HepG2 (cell line): ENCODE results near the gene ERBB4. TPM values are rescaled to one million over a fixed set of nuclear protein-coding genes. Genes with fewer than 3 reads are reported as not detected.

Experiments used
- ATAC-seq: fragments of 200-7000 bp; cut with Tn5 transposase; 3 replicates; pipeline ENCODE4 v1.9.1; 2020; ENCODE audit warnings: mild to moderate bottlenecking, moderate library complexity
- BruUV-seq: library from RNA; stranded (reverse); fragments of 400-500 nt; replicated peaks from 2 replicates; lab custom pipeline; 2021; lab: Mats Ljungman, UMichigan
- CTCF ChIA-PET: fragments of 300-600 bp; formaldehyde crosslinking; extraction: SDS; loops from one replicate; lab custom pipeline; 2021; ENCODE audit warnings: low total read pairs, inconsistent platforms, low intra/inter-chr PET ratio; lab: Yijun Ruan, JAX
- POLR2A ChIA-PET: fragments of 350-600 bp; sonication (Branson Sonifier 250); formaldehyde crosslinking; loops from one replicate; lab custom pipeline; 2020; ENCODE audit warnings: antibody characterized with exemption, inconsistent platforms; lab: Yijun Ruan, JAX
- DNase-seq: peaks from one replicate; pipeline ENCODE4 v3.0.0-alpha.2; 2015; ENCODE audit warnings: low spot score
- FAIRE-seq: peaks from 3 replicates; lab custom pipeline; 2011; peaks lifted over from hg19 to GRCh38; lab: Jason Lieb, UNC
- H2AFZ ChIP-seq: one replicate; pipeline ENCODE4 v1.6.1; 2011; ENCODE audit warnings: low read length, inconsistent platforms
- H3K27ac ChIP-seq: fragments of 300-600 bp; 3 replicates; pipeline ENCODE4 v1.8.0; 2011; ENCODE audit warnings: mixed run types, mild to moderate bottlenecking, mixed read lengths, low read length, inconsistent platforms; ENCODE audit not compliant: insufficient read depth; ENCODE audit errors: extremely low read length
- H3K27me3 ChIP-seq, 2 experiments: fragments of 200-600 bp in 1 of 2; 2 replicates in 1 of 2; 3 replicates in 1 of 2; pipeline versions ENCODE4 v1.6.0 to v1.8.0; 2011; ENCODE audit warnings: low read length in 2 of 2, mild to moderate bottlenecking in 2 of 2, moderate library complexity in 2 of 2, inconsistent platforms in 1 of 2; ENCODE audit not compliant: insufficient read depth in 2 of 2, control insufficient read depth in 1 of 2
- H3K36me3 ChIP-seq, 2 experiments: fragments of 200-600 bp in 1 of 2; replicated peaks in 1 of 2; 2 replicates in 1 of 2; 3 replicates in 1 of 2; pipeline versions ENCODE4 v1.5.1 to v1.8.0; 2011; ENCODE audit warnings: low read length in 2 of 2, inconsistent platforms in 1 of 2; ENCODE audit not compliant: insufficient read depth in 2 of 2, control insufficient read depth in 1 of 2
- H3K4me1 ChIP-seq: 2 replicates; pipeline ENCODE4 v1.5.1; 2012; ENCODE audit warnings: low read length, inconsistent platforms; ENCODE audit not compliant: insufficient read depth
- H3K4me2 ChIP-seq: 2 replicates; pipeline ENCODE4 v1.6.0; 2011; ENCODE audit warnings: low read depth, low read length, inconsistent platforms
- H3K4me3 ChIP-seq, 3 experiments: fragments of 200-600 bp in 1 of 3; sonication (generic), shearing (Covaris generic) in 1 of 3; replicated peaks in 1 of 3; 2 replicates each; pipeline ENCODE4 v1.5.1; 2011 to 2016; ENCODE audit warnings: low read length in 3 of 3, inconsistent platforms in 2 of 3, low read depth in 2 of 3, mild to moderate bottlenecking in 2 of 3, control low read depth in 1 of 3, mixed read lengths in 1 of 3; ENCODE audit not compliant: insufficient read depth in 1 of 3
- H3K79me2 ChIP-seq: one replicate; pipeline ENCODE4 v1.6.1; 2011; ENCODE audit warnings: low read length, inconsistent platforms; ENCODE audit not compliant: insufficient read depth
- H3K9ac ChIP-seq: 2 replicates; pipeline ENCODE4 v1.6.0; 2011; ENCODE audit warnings: mild to moderate bottlenecking, low read depth, low read length, inconsistent platforms; ENCODE audit not compliant: insufficient read depth
- H3K9me3 ChIP-seq: 2 replicates; pipeline ENCODE4 v1.5.1; 2012; ENCODE audit warnings: mild to moderate bottlenecking, low read length
- H4K20me1 ChIP-seq: 2 replicates; pipeline ENCODE4 v1.6.0; 2011; ENCODE audit warnings: inconsistent platforms, mild to moderate bottlenecking, low read length, moderate library complexity; ENCODE audit not compliant: insufficient read depth
- ARID2 ChIP-seq: sonication (generic); formaldehyde crosslinking; IDR thresholded peaks from 2 replicates; pipeline ENCODE4 v1.8.1; 2022; ENCODE audit warnings: mild to moderate bottlenecking, missing genetic modification reagents, borderline replicate concordance
- BCL6 ChIP-seq: IDR thresholded peaks from 2 replicates; pipeline ENCODE4 v1.6.1; 2016; ENCODE audit warnings: missing genetic modification reagents, missing compliant biosample characterization
- FOXO1 ChIP-seq: sonication (generic); formaldehyde crosslinking; IDR thresholded peaks from 2 replicates; pipeline ENCODE4 v1.4.0; 2020; ENCODE audit warnings: missing genetic modification reagents
- GABPA ChIP-seq, 2 experiments: IDR thresholded peaks; 2 replicates each; pipeline ENCODE4 v1.6.1; 2011 to 2016; ENCODE audit warnings: low read depth in 2 of 2, low read length in 1 of 2, missing biosample characterization in 1 of 2, missing genetic modification characterization in 1 of 2
- MXI1 ChIP-seq: IDR thresholded peaks from 3 replicates; pipeline ENCODE4 v1.6.1; 2012; ENCODE audit warnings: low read depth, low read length, inconsistent platforms, borderline replicate concordance
- POLR2G ChIP-seq: fragments of 200-400 bp; formaldehyde crosslinking; IDR thresholded peaks from 2 replicates; pipeline ENCODE4 v1.6.1; 2018; ENCODE audit warnings: mild to moderate bottlenecking, low read depth, low read length, moderate library complexity
- SRY ChIP-seq: sonication (generic); formaldehyde crosslinking; IDR thresholded peaks from 2 replicates; pipeline ENCODE4 v1.8.0; 2022; ENCODE audit warnings: mild to moderate bottlenecking, missing genetic modification reagents
- STAT5B ChIP-seq: sonication (generic); formaldehyde crosslinking; IDR thresholded peaks from 2 replicates; pipeline ENCODE4 v1.4.0; 2020; ENCODE audit warnings: missing genetic modification reagents
- ZNF3 ChIP-seq: IDR thresholded peaks from 2 replicates; pipeline ENCODE4 v1.7.0; 2017; ENCODE audit warnings: inconsistent platforms
- ZNF367 ChIP-seq: sonication (generic); formaldehyde crosslinking; IDR thresholded peaks from 2 replicates; pipeline ENCODE4 v1.4.0; 2020; ENCODE audit warnings: missing genetic modification reagents, borderline replicate concordance
- ZNF510 ChIP-seq: sonication (generic); formaldehyde crosslinking; IDR thresholded peaks from 2 replicates; pipeline ENCODE4 v1.4.0; 2020; ENCODE audit warnings: low read depth, mild to moderate bottlenecking, missing genetic modification reagents
- ZNF639 ChIP-seq: conservative IDR thresholded peaks from 2 replicates; pipeline ENCODE4 v1.6.1; 2018; ENCODE audit warnings: missing genetic modification reagents
- WGBS: methylation state at CpG from one replicate; pipeline ENCODE4 v1.1.6; 2017; ENCODE audit warnings: low lambda C conversion rate; 5-methylcytosine and 5-hydroxymethylcytosine counted together
- in situ Hi-C: cut with HindIII; loops from 2 replicates; pipeline ENCODE4 v1.10.0; 2017; ENCODE audit warnings: low pct_unique_long_range_greater_than_20kb; ENCODE audit not compliant: extremely low pct_ligation_motif_present
- intact Hi-C: fragments of 100-400 bp; cut with micrococcal nuclease; formaldehyde crosslinking; loops from one replicate; pipeline ENCODE4 v1.10.0; 2022; ENCODE audit not compliant: unreplicated experiment
- polyA plus RNA-seq, 8 experiments: library from polyadenylated mRNA; depleted of rRNA in 3 of 8; stranded (reverse) in 7 of 8; unstranded in 1 of 8; fragments of >200 nt; fragmentation: Illumina TruSeq in 4 of 8; extraction: Trizol in 4 of 8; gene quantifications; 2 replicates each; pipeline versions ENCODE4 v1.2.1 to v1.2.3, GENCODE V29; 2011 to 2016; ENCODE audit warnings: low read depth in 4 of 8, missing spikeins in 1 of 8, mixed read lengths in 1 of 8; ENCODE audit not compliant: insufficient read depth in 1 of 8
- total RNA-seq, 5 experiments: library from RNA; depleted of rRNA; stranded (reverse); fragments of >200 nt; fragmentation: Illumina TruSeq; extraction: Trizol; gene quantifications; 2 replicates each; pipeline ENCODE4 v1.2.3, GENCODE V29; 2016; ENCODE audit warnings: low read depth in 1 of 5
- TF ChIP-seq, protein P1 (sequence below): sonication (generic); formaldehyde crosslinking; IDR thresholded peaks from 2 replicates; pipeline ENCODE4 v1.4.0; 2020; ENCODE audit warnings: missing genetic modification reagents
- TF ChIP-seq, protein P2 (sequence below): sonication (generic); formaldehyde crosslinking; conservative IDR thresholded peaks from 2 replicates; pipeline ENCODE4 v1.4.0; 2020; ENCODE audit warnings: missing genetic modification reagents
- TF ChIP-seq, protein P3 (sequence below): fragments of 450-650 bp; IDR thresholded peaks from 2 replicates; pipeline ENCODE4 v1.6.1; 2017
- TF ChIP-seq, protein P4 (sequence below): sonication (generic); formaldehyde crosslinking; IDR thresholded peaks from 2 replicates; pipeline ENCODE4 v1.4.0; 2020; ENCODE audit warnings: mild to moderate bottlenecking, missing genetic modification reagents, borderline replicate concordance

The ERBB4 gene
- total and polyA plus RNA-seq, 2 of the 13 experiments (the other 11 are each of a cell fraction or from before 2014, with no cell fraction given), result not detected

GRCh38 chr2:211514049-211514448 lies 1024.6 kb downstream of the ERBB4 start:
- ChIA-PET POLR2A (no interaction called here), CTCF (no interaction called here)
- no TSS peak for BruUV-seq
- Histone ChIP-seq H3K9me3 (no peaks in the 10 kb centered on the region), H3K4me1 (no peaks in the 10 kb centered on the region), H4K20me1 (no peaks in the 10 kb centered on the region), H3K4me2 (no peak overlapping the region), H3K9ac (no peak overlapping the region), H3K27me3 (0 out of 5 replicates have a peak, but pooled peaks cover 0 to 8% of the 10 kb centered on the region in 2 experiments), H2AFZ (no peak overlapping the region), H3K79me2 (no peaks in the 10 kb centered on the region), H3K27ac (no peak overlapping the region), H3K4me3 (no peak overlapping the region), H3K36me3 (no peaks in the 10 kb centered on the region)
- intact Hi-C loops (no loop called here), in situ Hi-C loops (no loop called here)
- WGBS, result 2% methylated on average over 3 of the region's 3 CpGs
- ATAC-seq (no peak), FAIRE-seq (no peak), DNase-seq (no peak)
- TF ChIP-seq BCL6 (CRISPR knock-in tag), result no peak
- no peak for TF ChIP-seq MXI1
- TF ChIP-seq, protein P1, sequence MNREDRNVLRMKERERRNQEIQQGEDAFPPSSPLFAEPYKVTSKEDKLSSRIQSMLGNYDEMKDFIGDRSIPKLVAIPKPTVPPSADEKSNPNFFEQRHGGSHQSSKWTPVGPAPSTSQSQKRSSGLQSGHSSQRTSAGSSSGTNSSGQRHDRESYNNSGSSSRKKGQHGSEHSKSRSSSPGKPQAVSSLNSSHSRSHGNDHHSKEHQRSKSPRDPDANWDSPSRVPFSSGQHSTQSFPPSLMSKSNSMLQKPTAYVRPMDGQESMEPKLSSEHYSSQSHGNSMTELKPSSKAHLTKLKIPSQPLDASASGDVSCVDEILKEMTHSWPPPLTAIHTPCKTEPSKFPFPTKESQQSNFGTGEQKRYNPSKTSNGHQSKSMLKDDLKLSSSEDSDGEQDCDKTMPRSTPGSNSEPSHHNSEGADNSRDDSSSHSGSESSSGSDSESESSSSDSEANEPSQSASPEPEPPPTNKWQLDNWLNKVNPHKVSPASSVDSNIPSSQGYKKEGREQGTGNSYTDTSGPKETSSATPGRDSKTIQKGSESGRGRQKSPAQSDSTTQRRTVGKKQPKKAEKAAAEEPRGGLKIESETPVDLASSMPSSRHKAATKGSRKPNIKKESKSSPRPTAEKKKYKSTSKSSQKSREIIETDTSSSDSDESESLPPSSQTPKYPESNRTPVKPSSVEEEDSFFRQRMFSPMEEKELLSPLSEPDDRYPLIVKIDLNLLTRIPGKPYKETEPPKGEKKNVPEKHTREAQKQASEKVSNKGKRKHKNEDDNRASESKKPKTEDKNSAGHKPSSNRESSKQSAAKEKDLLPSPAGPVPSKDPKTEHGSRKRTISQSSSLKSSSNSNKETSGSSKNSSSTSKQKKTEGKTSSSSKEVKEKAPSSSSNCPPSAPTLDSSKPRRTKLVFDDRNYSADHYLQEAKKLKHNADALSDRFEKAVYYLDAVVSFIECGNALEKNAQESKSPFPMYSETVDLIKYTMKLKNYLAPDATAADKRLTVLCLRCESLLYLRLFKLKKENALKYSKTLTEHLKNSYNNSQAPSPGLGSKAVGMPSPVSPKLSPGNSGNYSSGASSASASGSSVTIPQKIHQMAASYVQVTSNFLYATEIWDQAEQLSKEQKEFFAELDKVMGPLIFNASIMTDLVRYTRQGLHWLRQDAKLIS (CRISPR knock-in tag), result no peak
- TF ChIP-seq, protein P2, sequence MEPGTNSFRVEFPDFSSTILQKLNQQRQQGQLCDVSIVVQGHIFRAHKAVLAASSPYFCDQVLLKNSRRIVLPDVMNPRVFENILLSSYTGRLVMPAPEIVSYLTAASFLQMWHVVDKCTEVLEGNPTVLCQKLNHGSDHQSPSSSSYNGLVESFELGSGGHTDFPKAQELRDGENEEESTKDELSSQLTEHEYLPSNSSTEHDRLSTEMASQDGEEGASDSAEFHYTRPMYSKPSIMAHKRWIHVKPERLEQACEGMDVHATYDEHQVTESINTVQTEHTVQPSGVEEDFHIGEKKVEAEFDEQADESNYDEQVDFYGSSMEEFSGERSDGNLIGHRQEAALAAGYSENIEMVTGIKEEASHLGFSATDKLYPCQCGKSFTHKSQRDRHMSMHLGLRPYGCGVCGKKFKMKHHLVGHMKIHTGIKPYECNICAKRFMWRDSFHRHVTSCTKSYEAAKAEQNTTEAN, result no peak
- no peak for TF ChIP-seq ZNF367
- no peak for TF ChIP-seq ARID2
- TF ChIP-seq FOXO1 (CRISPR knock-in tag), result no peak
- TF ChIP-seq ZNF510, result no peak
- no peak for TF ChIP-seq SRY (CRISPR knock-in tag)
- TF ChIP-seq, protein P3, sequence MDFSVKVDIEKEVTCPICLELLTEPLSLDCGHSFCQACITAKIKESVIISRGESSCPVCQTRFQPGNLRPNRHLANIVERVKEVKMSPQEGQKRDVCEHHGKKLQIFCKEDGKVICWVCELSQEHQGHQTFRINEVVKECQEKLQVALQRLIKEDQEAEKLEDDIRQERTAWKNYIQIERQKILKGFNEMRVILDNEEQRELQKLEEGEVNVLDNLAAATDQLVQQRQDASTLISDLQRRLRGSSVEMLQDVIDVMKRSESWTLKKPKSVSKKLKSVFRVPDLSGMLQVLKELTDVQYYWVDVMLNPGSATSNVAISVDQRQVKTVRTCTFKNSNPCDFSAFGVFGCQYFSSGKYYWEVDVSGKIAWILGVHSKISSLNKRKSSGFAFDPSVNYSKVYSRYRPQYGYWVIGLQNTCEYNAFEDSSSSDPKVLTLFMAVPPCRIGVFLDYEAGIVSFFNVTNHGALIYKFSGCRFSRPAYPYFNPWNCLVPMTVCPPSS, result no peak
- TF ChIP-seq POLR2G, result no peak
- TF ChIP-seq ZNF3 (CRISPR knock-in tag), result no peak
- TF ChIP-seq STAT5B, result no peak
- TF ChIP-seq GABPA (IDR thresholded peaks at IDR 0.05; ENCODE audit: low read depth, low read length), result no peak
- TF ChIP-seq GABPA (CRISPR knock-in tag; IDR thresholded peaks at IDR 0.05; ENCODE audit: low read depth), result no peak
- TF ChIP-seq, protein P4, sequence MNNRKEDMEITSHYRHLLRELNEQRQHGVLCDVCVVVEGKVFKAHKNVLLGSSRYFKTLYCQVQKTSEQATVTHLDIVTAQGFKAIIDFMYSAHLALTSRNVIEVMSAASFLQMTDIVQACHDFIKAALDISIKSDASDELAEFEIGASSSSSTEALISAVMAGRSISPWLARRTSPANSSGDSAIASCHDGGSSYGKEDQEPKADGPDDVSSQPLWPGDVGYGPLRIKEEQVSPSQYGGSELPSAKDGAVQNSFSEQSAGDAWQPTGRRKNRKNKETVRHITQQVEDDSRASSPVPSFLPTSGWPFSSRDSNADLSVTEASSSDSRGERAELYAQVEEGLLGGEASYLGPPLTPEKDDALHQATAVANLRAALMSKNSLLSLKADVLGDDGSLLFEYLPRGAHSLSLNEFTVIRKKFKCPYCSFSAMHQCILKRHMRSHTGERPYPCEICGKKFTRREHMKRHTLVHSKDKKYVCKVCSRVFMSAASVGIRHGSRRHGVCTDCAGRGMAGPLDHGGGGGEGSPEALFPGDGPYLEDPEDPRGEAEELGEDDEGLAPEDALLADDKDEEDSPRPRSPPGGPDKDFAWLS, result no peak
- TF ChIP-seq ZNF639, result no peak
